ENCODE measurements around the gene RHOT2. TPM values are rescaled to one million over a fixed set of nuclear protein-coding genes. Genes with fewer than 3 reads are reported as not detected.

RHOT2 gene
- total RNA-seq, 2 experiments from 2014 or later = 110 TPM

DNA sequence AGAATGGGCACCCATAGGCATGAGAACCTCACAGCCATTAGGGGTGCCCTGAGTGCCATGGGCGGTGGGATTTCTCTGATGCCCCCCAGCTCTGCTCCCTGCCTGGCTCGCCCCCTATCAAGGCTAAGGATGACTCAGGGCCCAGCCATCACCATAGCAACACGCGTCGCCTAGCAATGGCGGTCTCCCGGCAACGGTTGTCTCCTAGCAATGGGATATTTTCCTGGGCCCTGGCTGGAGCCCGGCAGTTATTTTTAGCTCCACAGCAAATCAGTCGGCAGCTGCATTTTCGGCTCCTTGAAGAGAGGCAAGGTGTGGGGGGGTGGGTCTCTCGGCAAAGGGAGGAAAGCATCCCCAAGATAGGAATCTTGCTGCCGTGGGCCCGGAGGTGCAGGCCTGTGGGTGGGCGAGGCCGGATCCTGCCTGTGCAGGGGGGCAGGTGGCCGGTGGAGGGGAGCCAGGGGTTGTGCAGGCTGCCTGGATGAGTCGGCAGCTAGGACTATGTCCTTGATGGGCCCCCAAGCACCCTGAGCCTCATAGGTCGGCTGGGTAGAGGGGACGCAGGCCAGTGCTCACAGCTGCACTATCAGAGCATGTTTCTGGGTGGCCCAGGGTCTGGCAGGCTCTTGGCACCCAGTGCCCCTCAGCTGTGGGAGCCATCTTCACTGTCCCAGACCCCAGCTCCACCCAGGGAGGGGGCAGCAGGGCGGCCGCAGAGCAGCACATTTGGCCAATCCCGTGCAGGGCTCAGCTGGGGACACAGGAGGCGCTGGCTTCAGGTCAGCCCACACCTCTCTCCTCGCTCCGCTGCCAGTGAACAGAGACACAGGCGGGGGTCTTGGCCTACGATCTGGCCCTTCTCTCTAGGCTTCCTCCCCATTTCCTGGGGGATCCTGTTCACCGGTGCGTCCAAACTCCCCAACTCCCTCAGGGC is 41.9 kb downstream of the RHOT2 start:
- Mint-ChIP-seq H3K36me3 (ENCODE audit: low read depth) (no peaks in the 10 kb centered on the region), H3K27me3 (peaks cover 43% of the 10 kb centered on the region), H3K4me3 (no peak overlapping the region), H3K4me1 (ENCODE audit: low read depth) (peaks cover 2% of the 10 kb centered on the region), H3K27ac (no peak overlapping the region), H3K9me3 (no peaks in the 10 kb centered on the region)
- DNase-seq (peak; percentile 55), ATAC-seq (no peak)
- ChIA-PET POLR2A (interaction anchor here (0.7 to 1.5 kb wide), 2 partner anchors 8 to 16 kb away, joined by 3 to 6 read pairs; no protein-coding TSS in a partner anchor), CTCF (interaction anchor here (1.0 to 11.9 kb wide), 4 partner anchors 20 to 393 kb away, joined by 3 to 207 read pairs (median 76); partner anchors contain the start of genes ANTKMT, CCDC78, CHTF18 and HAGHL)
- intact Hi-C loops (cut with micrococcal nuclease) = no loop called here
- TF ChIP-seq CTCF (IDR thresholded peaks at IDR 0.05) = no peak

DNA sequence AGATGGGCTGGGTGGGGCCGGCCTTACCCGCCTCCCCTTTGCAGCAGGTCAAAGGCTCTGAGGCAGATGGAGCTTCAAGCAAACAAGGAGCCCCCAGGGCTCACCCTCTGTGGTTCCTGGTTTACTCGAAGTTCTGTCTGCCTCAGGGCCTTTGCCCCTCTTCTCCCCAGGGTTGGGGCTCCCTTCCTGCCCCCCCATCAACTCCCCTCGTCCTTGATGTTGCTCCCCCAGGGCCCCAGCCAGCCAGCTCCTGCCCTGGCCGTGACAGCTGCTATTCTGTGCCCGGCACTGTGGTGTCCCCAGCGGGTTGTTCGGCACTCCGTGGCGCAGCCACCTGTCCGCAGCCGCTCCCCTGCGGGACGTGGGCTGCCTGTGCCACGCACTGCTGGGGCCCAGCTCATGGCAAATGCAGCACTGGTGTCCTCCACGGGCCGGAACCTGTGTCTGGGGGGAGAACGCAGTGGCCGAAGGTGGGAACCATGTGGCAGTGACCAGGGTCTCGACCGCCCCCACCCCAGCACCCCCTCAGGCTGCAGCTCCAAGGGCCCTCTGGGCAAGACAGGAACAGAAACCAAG is 42.7 kb downstream of the RHOT2 start:
- ChIA-PET POLR2A (interaction anchor here (0.7 to 1.5 kb wide), 2 partner anchors 9 to 15 kb away, joined by 3 to 6 read pairs; no protein-coding TSS in a partner anchor), CTCF (interaction anchor here (0.7 to 11.9 kb wide), 5 partner anchors 19 to 392 kb away, joined by 3 to 207 read pairs (median 4); partner anchors contain the start of genes ANTKMT, CCDC78, CHTF18 and HAGHL)
- no peak overlapping the region for H3K4me3 Mint-ChIP-seq
- H3K36me3 Mint-ChIP-seq (ENCODE audit: low read depth) = no peaks in the 10 kb centered on the region
- ATAC-seq (no peak), DNase-seq (no peak)
- peaks cover 43% of the 10 kb centered on the region for H3K27me3 Mint-ChIP-seq
- no peak for TF ChIP-seq CTCF (IDR thresholded peaks at IDR 0.05)
- intact Hi-C loops (cut with micrococcal nuclease) = no loop called here
- H3K9me3 Mint-ChIP-seq = no peaks in the 10 kb centered on the region
- H3K27ac Mint-ChIP-seq = no peak overlapping the region
- peaks cover 2% of the 10 kb centered on the region for H3K4me1 Mint-ChIP-seq (ENCODE audit: low read depth)

- ATAC-seq = no peak
- Mint-ChIP-seq H3K27me3 (peaks cover 43% of the 10 kb centered on the region), H3K36me3 (ENCODE audit: low read depth) (no peaks in the 10 kb centered on the region), H3K4me1 (ENCODE audit: low read depth) (peaks cover 5% of the 10 kb centered on the region), H3K4me3 (no peak overlapping the region), H3K9me3 (no peaks in the 10 kb centered on the region), H3K27ac (no peak overlapping the region)
- DNase-seq = no peak
- no peak for TF ChIP-seq CTCF (IDR thresholded peaks at IDR 0.05)
- ChIA-PET POLR2A (interaction anchor here (1.5 kb wide), 1 partner anchor 10 kb away, joined by 6 read pairs; no protein-coding TSS in a partner anchor), CTCF (interaction anchor here (0.7 to 11.9 kb wide), 4 partner anchors 18 to 75 kb away, joined by 4 to 207 read pairs (median 76); partner anchors contain the start of genes ANTKMT, CCDC78, CHTF18 and HAGHL)
- intact Hi-C loops (cut with micrococcal nuclease) = no loop called here
Observed at GRCh38 chr16:711084-711483, 43.2 kb downstream of the RHOT2 start.

DNA sequence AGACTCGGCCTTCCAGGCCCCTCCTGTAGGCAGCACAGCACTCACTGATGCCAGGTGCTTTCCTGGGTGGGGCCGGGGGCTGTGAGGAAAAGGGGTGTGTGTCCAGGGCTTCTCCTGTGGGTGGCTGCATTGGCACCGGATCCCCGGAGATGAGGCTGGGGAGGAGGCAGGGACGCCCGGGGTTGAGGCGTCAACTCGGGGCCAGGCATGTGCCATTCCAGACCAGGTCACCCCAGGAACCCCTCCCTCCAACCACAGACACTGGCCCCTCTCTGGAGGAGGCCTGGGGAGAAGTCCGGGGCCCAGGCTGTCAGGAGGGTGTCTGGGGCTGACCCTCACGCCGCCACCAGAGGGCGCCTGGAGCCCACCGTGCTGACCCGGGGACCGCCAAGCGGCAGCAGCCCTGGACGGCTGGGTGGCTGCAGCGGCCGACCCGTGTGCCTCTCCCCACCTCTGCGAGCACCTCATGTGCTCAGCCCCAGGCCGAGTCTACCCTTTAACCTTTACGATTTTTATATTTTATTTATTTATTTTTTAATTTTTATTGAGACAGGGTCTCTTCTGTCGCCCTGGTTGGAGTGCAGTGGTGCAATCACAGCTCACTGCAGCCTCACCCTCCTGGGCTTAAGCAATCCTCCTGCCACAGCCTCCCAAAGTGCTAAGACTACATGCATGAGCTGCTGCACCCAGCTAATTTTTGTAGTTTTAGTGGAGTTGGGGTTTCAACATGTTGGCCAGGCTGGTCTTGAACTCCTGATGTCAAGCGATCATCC is 43.8 kb downstream of the RHOT2 start:
- Mint-ChIP-seq H3K9me3 (no peaks in the 10 kb centered on the region), H3K4me1 (ENCODE audit: low read depth) (peaks cover 9% of the 10 kb centered on the region), H3K27ac (no peak overlapping the region), H3K36me3 (ENCODE audit: low read depth) (no peaks in the 10 kb centered on the region), H3K4me3 (no peak overlapping the region), H3K27me3 (peaks cover 37% of the 10 kb centered on the region)
- ATAC-seq = peak; percentile 57
- ChIA-PET POLR2A (interaction anchor here (0.9 to 1.7 kb wide), 4 partner anchors 10 to 77 kb away, joined by 3 to 7 read pairs (median 6); partner anchors contain the start of genes ANTKMT and CHTF18), CTCF (interaction anchor here (0.8 to 11.9 kb wide), 18 partner anchors 8 to 286 kb away, joined by 3 to 207 read pairs (median 4); partner anchors contain the start of genes ANTKMT, CCDC78, CHTF18 and CIAO3)
- peak; percentile 96 for TF ChIP-seq CTCF (IDR thresholded peaks at IDR 0.05)
- DNase-seq = peak; percentile 85
- intact Hi-C loops (cut with micrococcal nuclease) = loop anchor here (2.0 kb wide), 1 partner anchor 73 kb away; no protein-coding TSS in a partner anchor

Data from activated CD8-positive, alpha-beta T cell treated with anti-CD3 and anti-CD28 coated beads for 36 hours (primary cell).